ENCODE results near the gene CPEB2.

Gene CPEB2

DNA sequence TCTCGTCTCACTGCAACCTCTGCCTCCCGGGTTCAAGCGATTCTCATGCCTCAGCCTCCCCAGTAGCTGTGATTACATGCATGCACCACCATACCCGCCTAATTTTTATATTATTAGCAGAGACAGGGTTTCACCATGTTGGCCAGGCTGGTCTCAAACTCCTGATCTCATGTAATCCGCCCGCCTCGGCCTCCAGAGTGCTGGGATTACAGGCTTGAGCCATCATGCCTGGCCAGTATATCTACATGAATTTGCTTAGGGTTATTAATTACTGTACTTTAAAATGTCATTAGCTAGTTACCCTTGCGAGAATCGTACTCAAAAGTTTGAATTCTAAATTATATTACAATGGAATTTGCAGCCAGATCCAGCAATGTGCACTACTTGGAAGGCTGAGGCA, 8.9 kb downstream of the CPEB2 start:
- no peak for DNase-seq

DNA sequence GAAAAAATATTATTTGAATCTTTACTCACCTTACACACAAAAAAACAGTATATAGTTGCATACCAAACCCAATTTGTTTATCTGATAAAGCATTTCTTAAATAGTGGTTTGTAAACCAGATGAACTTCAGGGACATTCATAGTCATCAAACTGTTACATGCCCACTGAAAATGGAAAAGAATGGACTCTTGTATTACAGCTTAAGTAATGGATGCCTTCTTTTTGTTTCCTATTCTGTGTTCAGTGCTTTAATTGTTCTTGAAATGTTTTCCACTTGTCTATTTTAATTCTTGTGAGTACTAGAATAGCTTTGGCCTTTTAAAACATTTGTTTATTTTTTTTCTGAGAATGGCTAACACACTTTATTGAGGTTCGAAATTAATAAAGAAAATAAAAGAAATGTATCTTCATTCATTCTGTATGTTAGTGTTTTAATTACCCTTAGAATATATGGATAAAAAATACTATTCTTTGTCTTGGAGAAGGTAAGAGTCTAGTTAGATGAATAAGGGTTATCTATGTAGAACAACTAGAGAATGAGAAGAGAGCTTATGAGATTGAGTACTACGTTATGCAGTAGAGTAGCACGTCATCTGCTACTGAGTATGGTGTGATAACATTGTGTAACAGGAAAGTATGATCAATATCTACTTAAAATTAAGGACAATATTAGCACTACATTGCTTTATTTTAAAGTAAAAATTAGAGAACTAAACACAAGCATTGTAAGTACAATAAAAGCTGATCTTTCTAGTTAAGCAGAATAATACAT, 9.9 kb downstream of the CPEB2 start:
- DNase-seq, result no peak

DNA sequence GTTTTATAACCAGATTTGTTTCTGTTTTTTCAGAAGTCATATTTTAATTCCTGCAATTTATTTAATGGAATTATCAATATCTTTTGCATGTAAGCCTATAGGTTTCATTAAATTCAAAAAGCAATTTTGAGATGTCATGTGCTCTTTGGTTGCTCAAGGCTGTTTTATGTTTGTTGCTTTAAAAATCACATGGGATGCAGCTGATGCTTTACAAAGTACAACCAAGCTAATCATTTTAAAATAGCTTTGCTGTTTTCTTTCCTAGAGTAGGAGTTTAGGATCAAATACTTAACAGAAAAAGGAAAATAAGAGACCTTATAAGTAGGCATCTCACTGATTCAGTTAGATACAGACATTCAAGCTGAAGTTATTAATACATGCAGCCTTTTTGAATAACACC, 11.3 kb downstream of the CPEB2 start:
- DNase-seq, result no peak

DNA sequence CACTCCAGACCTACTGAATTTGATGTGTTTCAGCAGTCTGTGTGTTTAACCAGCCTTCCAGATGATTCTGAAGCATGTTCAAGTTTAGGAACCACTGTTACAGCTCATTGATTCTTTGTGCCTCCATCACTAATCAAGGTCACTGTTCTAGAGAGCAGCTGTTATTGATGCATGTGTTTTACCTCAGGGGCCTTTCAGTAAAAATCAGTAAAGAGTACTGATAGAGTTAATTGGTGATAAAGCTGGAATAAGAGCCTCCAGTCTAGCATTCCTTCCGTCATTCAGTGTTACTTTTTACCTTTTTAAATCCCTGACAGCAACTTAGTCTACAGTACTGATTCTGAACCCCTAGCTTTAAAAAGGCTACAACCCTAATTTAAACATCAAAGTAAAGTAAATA, 12.9 kb downstream of the CPEB2 start:
- DNase-seq, result no peak

DNA sequence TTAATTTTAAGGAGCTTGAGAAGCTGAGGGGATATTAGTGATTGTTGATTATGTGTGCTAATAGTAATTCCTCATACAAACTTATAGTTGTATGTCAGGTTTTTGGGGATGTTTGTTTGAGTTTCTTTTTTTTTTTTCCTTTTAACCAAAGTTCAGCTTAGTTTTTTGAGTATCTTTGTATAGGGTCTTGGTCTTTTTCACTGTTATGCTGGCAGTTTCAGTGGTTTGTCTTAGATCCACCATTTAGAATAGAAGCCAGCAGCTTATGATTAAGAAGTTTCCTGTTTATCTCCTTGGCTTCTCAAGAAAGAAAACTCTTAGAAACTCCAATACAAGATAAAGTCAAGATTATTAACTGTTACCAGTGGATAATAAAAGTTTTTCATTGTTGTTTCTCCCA, 16.1 kb downstream of the CPEB2 start:
- DNase-seq, result no peak

DNA sequence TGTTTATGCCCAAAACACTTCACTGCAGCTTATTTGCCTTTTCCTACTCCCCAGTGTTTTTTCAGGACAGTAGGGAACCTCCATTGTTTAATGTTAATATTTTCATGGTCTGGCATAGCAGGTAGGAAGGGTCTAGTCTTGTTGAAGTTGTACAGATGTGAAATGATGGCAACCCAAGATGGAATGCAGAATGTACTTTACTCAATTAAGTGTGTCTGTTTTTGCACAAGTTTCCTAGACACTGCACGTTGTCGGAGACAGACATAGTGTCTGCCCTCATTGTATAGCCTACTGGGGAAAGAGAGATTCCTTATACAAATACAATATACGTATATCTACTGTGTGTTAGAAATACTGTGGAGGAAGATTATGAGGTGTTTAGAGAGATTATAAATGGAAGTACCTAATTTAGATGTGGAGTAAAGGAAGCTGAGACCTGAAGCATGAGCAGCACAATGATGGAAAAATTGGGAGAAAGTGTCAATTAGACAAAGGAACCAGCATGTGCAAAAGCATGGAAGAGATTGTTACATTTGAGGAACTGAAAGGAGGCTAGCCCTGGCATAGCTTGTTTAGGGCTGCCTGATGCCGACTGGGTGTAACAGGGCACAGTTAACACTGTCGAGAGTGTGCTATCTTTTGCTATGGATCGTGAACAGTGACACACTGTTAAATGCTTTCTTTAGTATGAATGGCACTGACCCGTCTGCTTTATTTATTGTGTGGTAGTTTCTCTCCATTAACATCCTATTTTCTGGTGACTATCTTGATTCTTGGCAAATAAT, 18.4 kb downstream of the CPEB2 start:
- DNase-seq, result no peak

DNA sequence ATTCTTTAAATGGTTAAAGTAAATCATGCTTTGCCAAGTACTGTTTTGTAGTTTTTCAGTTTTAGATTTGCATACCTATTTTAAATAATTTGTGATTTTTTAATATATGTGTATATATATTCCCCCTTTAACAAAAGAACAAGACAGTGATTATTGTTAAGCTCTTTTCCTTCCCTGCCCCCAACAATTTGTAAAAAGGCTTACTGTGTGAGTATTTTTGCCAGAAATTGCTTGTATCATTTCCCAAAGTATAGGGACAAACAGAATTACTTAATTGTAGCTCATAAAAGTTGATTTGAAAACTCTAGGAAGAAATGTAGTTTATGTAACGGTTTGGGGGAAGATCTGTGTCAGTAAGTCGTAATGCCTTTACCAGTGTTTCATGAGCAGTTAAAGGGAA, 19.0 kb downstream of the CPEB2 start:
- DNase-seq, result no peak

DNA sequence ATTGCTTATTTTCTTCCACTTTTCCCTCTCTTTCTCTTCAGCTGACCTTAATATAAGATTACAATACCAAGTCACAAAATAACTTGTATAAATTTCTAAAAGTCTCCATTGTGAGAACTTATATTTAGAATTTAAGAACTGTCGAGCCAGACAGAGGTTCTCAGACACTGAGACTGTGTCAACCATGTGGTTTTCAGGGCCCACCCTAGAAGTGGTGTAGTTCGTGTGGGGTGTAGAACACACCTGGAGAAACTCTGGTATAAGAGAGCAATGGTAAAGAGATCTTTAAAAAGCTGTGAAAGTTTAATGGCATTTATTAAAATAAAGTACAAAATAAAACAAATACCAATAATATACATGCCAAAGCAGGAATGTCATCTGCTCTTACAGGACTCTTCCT, 19.7 kb downstream of the CPEB2 start:
- no peak for DNase-seq

DNA sequence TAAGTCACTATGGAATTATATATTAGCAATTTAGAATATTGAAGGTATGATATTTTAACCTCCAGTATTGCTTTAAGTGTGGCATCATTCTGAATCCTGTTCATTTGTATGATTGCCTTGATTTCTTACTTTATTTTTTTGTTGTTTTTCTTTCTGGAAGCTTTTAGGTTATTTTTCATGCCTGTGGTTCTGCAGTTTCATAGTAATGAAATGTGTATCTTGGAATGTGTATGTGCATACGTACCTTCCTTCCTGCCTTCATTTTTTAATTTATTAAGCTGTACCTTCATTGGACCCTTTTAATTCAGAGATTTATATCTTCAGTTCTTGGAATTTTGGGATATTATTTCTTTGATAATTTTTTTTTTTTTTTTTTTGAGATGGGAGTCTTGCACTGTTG, 22.1 kb downstream of the CPEB2 start:
- no peak for DNase-seq

DNA sequence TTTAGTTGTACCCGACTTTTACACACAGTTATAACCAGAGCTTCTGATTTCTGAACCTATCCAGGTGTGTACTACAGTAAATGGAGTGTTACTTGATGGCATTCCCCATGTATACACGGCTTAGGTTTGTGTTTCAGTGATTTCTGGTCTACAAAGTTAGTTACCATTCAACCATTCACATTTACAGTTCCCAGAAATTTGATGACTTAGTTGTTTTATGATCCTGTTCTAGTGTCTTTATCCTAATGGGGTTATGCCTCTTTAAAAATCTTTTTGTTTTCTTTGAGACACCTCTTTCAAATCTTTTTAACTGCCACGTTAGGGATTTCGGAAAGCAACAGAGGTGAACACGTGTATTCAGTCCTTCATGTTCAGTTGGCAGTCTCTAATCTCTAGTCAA, 23.4 kb downstream of the CPEB2 start:
- no peak for DNase-seq

DNA sequence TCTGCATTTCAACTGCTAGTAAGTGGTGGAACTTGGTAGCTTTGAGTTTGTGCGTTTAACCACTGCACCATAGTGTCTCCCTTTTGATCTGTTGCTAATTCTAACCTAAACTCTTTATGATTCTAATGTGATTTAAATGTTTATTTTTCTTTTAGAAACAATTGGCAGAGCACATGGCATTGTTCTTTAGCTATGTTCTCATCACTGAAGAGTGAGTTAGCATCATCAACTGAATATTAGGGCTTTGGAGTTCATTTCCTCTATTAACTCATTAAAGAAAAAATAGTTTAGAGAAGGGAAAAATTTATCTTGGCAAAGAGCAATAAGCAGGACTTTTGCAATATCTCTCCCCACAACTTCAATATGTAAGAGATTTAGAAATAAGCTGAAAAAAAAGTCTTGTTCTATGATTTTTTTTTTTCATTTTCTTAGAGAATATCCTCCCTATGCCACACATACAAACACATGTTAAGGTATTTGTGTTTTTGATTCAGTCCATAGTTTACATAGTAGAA, 25.7 kb downstream of the CPEB2 start:
- DNase-seq, result no peak

DNA sequence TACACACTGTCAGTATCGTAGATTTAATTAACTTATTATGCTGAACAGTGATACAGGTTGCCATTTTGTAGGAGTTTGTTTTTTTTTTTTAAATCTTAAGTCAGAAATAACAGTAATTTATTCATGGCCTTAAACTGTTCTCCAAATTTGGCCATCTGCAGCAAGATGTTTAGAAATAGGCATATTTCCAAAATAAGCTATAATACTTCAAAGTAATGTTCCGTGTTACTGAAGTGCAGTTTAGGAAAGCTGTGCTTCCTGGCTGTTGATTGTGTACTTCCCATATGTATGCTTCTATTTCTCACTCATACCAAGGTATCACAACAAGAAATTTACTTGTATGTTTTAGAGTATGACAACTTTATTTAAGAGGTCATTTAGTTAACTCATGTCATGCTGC, 28.9 kb downstream of the CPEB2 start:
- DNase-seq, result no peak

DNA sequence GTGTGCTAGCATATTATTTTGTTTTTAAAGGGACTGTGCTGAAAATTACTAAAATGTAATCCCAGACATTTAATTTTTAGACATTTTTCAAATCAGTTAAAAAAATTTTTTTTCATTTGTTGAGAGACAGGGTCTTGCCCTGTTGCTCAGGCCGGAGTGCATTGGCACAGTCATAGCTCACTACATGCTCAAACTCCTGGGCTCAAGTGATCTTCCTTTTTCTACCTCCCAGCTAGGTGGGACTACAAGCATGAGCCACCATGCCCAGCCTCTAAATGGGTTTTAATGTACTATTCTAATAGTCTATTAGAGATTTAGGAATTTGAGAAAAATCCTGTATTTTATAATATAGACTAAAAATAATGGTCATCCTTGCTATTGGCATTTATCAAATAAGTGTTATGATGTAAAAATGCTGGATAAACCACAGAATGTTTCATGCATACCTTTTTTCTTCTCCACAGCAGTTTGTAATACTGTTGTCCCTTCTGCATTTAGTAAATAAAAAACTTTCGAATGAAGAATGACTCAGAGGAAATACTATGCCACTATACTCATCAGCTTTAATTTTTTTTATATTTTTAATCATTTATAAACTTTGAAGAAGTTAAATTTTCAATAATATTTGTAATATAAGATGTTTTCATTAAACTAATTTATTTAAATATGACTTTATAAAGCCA, 29.9 kb downstream of the CPEB2 start:
- DNase-seq, result no peak

DNA sequence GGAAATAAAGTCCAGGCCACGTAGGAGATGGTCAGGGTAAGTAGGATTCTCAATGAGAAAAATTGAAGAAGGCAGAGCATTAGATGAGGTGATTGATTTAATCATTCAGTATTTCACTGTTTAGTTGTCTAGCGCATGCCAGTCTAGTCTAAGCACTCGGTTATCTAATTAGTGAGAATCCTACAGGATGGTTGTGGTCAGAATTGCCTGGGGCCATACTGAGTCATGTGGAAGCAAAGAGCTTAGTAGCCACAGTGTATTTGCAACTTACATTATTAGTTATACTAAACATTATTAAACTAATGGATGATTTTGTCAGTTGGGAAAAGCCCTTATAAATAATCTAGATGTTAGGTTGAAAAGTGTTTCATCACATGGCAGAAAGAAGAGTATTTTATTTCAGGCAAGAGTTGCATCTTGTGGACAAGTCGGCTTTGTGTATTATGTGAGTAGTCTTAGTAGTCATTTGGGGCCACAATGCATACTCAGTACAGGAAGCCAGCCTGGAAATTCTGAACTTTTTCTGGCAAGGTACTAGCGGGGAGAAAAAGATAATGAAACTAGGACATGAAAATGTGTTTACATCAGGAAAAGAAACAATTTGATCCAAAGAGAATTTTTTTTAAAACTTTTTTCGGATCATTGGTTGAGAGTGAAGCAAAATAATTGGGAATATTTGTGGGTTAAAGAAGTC, 31.9 kb downstream of the CPEB2 start:
- DNase-seq, result no peak

DNA sequence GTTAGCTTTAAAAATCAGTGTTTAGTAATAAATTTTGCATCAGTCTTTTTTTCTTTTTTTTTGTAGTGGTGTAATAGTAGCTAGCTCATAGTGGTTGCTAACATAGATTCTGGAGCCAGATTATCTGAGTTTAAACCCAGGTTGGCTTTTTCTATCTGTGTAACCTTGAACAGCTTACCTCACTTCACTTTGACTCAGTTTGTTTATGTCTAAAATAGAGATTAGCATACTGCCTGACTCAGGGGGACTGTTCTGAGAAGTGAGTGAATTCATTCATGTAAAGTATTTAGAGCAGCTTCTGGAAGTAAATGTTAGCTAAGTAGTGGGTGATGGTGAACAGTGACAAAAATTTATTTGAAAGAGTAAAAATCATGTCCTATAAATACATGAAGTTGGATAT, 32.9 kb downstream of the CPEB2 start:
- no peak for DNase-seq

DNA sequence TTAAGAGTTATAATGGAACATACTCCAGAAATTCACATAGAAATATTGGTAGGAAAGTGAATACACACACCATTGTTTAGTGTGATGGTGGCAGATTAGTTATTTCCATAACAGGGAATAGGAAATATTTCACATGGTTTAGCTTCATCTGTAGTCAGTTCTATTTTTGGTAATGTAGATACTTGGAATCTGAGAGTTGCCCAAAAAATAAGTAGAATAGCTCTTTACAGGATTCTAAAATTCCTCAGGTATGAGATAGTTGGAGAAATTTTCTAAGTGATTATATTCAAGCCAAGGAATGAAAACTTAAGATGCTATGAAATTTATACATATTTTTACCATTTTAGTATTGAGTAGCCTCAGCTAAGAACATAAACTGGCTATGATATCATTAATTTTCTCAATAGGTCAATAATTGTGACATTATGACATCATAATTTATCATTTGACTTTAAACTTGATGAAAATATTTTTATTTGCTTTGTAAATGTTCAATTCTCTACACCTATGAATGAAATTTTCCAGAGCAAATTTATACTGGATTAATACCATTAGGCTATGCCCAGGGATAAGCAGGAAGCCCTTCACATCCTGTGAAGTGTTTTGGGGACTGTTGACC, 35.8 kb downstream of the CPEB2 start:
- no peak for DNase-seq

DNA sequence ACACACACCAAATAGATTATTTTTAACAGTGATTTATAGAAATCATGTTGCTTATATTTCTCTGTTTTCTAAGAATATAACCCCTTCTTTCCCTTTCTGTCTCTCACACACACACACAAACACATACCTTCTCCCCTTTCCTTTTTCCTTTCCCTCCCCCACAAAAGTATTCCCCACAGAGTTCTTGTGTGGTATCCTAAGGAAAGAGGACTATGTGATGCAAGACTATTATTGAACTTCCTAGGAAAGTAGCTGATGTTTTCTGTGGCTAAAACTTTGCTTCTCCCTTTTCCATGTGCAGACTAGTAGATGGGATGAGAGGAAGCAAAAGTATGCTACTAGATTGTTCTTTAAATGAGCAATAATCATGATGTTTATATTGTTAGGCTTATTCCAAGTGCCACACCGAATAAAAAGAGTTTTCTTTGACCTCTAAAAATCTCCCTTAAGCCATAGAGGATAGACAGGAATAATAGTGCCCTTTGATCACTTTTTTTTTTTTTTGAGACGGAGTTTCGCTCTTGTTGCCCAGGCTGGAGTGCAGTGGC, 38.7 kb downstream of the CPEB2 start:
- DNase-seq, result no peak

DNA sequence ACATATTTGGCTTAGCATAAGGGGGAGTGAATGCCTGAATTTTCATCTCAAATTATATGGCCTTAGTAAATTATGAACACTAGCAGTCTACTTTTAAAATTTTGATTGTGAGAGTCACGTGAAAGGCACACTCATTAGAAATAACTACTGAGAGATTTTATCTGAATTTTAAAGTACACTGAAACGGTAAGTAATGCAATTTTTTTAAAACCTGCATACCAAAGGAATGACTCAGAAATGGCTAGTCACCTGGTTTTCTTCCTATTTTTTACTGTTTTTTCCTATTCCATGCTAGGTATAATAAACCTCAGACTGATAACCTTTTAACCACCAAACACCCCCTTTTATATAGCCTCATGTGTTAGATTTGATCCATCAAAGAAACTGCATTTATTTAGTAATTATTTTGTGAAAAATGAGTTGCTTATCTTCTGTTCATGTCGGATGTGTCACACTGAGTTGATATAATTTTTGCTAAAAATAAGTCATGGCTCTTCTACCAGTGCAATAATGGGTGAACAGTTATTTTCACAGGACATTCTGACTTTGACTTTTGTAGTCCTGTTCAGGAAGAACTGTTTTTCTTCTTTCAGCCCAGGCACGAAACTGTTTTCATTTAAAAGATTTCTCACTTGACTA, 40.4 kb downstream of the CPEB2 start:
- no peak for DNase-seq

DNA sequence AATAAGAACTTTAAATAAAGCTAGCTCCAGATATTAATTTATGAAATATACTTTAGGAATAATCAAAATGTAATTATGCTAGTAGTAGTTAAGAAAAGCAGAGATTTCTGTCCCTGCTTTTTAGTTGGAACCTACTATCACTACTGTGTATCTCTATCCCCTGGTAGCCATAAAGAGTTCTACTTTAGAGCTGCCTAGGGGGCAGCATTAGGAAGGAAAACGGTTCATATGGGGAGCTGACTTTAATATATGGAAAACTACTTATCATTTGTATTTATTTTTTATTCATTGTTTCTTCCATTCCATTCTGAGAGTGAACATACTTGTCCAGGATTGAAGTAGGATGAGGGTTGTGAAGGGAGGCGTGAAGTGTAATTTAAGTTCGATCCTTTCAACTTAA, 40.9 kb downstream of the CPEB2 start:
- no peak for DNase-seq

DNA sequence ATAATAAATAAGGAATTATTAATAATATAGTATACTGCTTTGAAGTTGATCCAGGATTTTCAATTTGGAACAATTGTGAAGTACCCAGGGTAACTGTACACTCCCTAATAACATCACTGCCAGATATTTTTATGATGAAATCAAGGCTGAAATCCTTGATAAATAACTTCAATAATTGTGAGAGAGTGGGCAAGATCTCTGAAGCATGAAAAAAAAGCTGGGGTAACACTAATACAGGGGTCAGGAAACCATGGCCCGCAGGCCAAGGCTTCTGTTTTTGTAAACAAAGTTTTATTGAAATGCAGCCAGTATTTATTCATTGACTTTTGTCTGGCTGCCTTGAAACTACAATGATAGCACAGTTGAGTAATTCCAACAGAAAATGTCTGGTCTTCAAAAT, 41.6 kb downstream of the CPEB2 start:
- no peak for DNase-seq

DNA sequence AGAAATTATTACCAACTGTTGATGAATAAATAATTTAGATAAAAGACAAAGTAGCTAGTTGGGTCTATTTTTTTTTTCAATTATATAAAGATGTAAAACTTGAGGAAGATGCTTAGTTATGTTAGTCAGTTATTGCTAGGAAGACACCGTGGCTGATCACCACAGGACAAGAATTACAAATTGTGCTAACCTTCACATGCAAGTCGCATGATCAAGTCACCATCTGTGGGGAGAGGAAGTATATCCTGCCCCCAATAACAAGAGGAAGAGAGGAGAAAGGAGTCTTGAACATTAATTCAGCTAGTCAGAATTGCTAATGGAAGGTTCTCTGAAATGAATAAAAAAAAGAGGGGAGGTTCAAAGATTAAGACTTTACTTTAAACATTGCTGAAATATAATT, 52.3 kb downstream of the CPEB2 start:
- DNase-seq, result no peak

DNA sequence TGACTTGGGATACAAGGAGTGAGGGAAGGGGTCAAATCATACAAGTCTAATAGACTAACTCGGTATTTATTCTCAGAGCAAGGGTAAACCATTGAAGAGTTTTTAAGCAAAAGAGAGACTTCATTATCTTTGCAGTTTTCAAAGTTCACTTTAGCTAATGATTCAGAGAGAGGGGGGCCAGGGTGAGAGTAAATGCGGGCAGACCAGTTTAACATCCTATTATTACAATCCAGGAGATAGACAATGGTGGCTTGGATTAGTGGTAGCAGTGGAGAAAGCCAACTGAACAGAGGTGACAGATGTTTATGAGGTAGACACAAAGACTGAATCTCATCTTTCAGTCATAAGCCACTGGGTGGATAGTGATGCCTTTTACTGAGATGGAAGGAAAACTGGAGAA, 57.9 kb downstream of the CPEB2 start:
- DNase-seq, result no peak

Data from CD4-positive, alpha-beta T cell treated with Interferon alpha-2 for 1 hour (primary cell).